SH-SY5Y (cell line): ENCODE data around the gene ABCB8.

Experiments
- GATA2 ChIP-seq: IDR thresholded peaks from 2 replicates; pipeline ENCODE4 v1.6.1; 2011; ENCODE audit warnings: mild to moderate bottlenecking, low read depth, low read length
- GATA3 ChIP-seq: IDR thresholded peaks from 2 replicates; pipeline ENCODE4 v1.6.1; 2011; ENCODE audit warnings: low read depth, mild to moderate bottlenecking, low read length, moderate library complexity

DNA sequence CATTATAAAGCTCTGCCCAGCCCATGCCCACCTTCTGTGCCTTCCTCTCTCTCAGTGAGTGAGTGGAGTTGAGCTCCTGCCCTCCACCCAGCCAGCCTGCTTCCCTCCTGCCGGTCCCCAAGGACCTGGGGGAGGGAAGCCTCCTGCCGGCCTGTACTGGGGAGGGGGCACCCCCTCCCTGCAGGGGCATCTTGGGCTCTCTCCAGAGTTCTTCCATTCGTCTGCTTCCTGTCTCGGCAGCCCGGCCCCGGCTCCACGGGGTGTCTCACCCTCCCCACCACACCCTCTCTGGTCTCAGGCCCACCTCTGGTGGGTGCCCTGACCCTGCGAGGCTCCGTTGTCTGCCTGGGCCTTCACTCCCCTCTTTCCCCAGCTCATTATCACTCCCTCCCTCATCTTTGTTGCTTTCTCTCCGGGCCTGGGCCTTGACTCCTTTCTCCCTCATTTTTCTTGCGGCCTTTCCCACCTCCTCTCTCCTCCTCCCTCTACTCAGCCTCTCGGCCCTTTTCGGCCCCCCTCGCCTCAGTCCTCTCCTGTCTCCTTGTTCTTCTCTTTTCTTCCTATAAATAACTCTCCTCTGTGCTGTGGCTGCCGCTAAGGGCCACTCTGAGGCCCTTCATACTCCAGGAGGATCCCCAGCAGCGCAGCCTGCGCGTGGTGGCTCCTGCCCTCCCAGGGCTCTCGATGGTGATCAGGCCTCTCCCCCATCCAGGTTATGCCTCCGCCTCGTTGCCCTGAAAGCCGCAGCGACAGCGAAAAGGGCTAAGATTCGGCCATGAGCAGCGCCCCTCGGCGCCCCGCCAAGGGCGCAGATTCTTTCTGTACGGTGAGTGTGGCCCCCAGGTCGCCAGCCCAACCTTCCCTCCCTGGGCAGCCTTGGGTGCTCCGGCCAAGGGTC lies 33.2 kb downstream of the ABCB8 start:
- no peak for TF ChIP-seq GATA2
- no peak for TF ChIP-seq GATA3
